CD4-positive, CD25-positive, alpha-beta regulatory T cell (primary cell): ENCODE results near the gene MAGI1. TPM values are rescaled to one million over a fixed set of nuclear protein-coding genes. Genes with fewer than 3 reads are reported as not detected.

Source experiments
- ATAC-seq, 2 donors: fragments of 150-1000 bp; cut with Tn5 transposase; one replicate each; pipeline ENCODE4 v1.10.0; 2021; ENCODE audit warnings: low read depth in 2 of 2, moderate number of reproducible peaks in 2 of 2, moderate library complexity in 1 of 2
- DNase-seq, 3 donors: peaks; one replicate each; pipeline versions ENCODE4 v3.0.0 to v3.0.0-alpha.2; 2012 to 2022; ENCODE audit warnings: mixed read lengths in 1 of 3
- H3K27ac ChIP-seq: one replicate; pipeline ENCODE4 v1.7.0; 2013; ENCODE audit warnings: mild to moderate bottlenecking, low read length; ENCODE audit not compliant: insufficient read depth, poor library complexity, severe bottlenecking
- H3K27me3 ChIP-seq: one replicate; pipeline ENCODE4 v1.7.0; 2013; ENCODE audit warnings: low read length; ENCODE audit not compliant: control insufficient read depth, insufficient read depth
- H3K36me3 ChIP-seq: one replicate; pipeline ENCODE4 v1.7.0; 2013; ENCODE audit warnings: mild to moderate bottlenecking, low read length, moderate library complexity; ENCODE audit not compliant: control insufficient read depth, insufficient read depth
- H3K4me1 ChIP-seq: 2 replicates; pipeline ENCODE4 v1.7.0; 2013; ENCODE audit warnings: mild to moderate bottlenecking, low read length; ENCODE audit not compliant: insufficient read depth, control insufficient read depth, poor library complexity, severe bottlenecking
- H3K4me3 ChIP-seq: one replicate; pipeline ENCODE4 v1.7.0; 2013; ENCODE audit warnings: low read depth, mild to moderate bottlenecking, low read length, moderate library complexity
- H3K9me3 ChIP-seq, 2 experiments: 1 replicate in 1 of 2; 2 replicates in 1 of 2; pipeline ENCODE4 v1.7.0; 2013; ENCODE audit warnings: low read length in 2 of 2, mild to moderate bottlenecking in 1 of 2, moderate library complexity in 1 of 2; ENCODE audit not compliant: control insufficient read depth in 2 of 2
- H3K27ac Mint-ChIP-seq, 3 donors: one replicate each; pipeline ENCODE4 v1.8.0; 2020 to 2022; ENCODE audit warnings: mild to moderate bottlenecking in 3 of 3, mixed read lengths in 3 of 3, moderate library complexity in 2 of 3
- H3K27me3 Mint-ChIP-seq: one replicate; pipeline ENCODE4 v1.8.0; 2022; ENCODE audit warnings: mild to moderate bottlenecking, mixed read lengths
- H3K36me3 Mint-ChIP-seq: one replicate; pipeline ENCODE4 v1.8.0; 2020; ENCODE audit warnings: mixed read lengths
- H3K4me1 Mint-ChIP-seq, 4 donors: one replicate each; pipeline ENCODE4 v1.8.0; 2020 to 2022; ENCODE audit warnings: mixed read lengths in 4 of 4, mild to moderate bottlenecking in 1 of 4
- H3K4me3 Mint-ChIP-seq, 4 donors: one replicate each; pipeline ENCODE4 v1.8.0; 2020 to 2022; ENCODE audit warnings: mild to moderate bottlenecking in 4 of 4, mixed read lengths in 4 of 4, moderate library complexity in 3 of 4
- H3K9me3 Mint-ChIP-seq, 7 donors: one replicate each; pipeline ENCODE4 v1.8.0; 2020 to 2022; ENCODE audit warnings: mixed read lengths in 7 of 7, mild to moderate bottlenecking in 3 of 7, moderate library complexity in 2 of 7
- polyA plus RNA-seq, 4 donors: library from polyadenylated mRNA; unstranded; fragments of 300-500 nt; fragmentation: Illumina TruSeq; gene quantifications; one replicate each; pipeline ENCODE4 v1.2.3, GENCODE V29; 2021
- total RNA-seq: library from RNA; stranded (reverse); gene quantifications from one replicate; pipeline ENCODE4 v1.2.3, GENCODE V29; 2022

Gene MAGI1
- total and polyA plus RNA-seq, 5 donors from 2014 or later = 0.10 to 0.44 (median 0.19) TPM; not detected in 1

- no peak overlapping the region for H3K27ac Mint-ChIP-seq
- Histone ChIP-seq H3K36me3 (no peaks in the 10 kb centered on the region), H3K9me3 (no peaks in the 10 kb centered on the region), H3K27me3 (peaks cover 4% of the 10 kb centered on the region), H3K4me3 (no peak overlapping the region), H3K4me1 (no peaks in the 10 kb centered on the region), H3K27ac (no peak overlapping the region)
- DNase-seq (peak in 1 of 3 donors; percentile 10), ATAC-seq (no peak)
- H3K9me3 Mint-ChIP-seq = peaks cover 0 to 3% (median 0%) of the 10 kb centered on the region in 7 donors
- peak overlapping the region; percentile 58 to 92 (median 84) for H3K4me3 Mint-ChIP-seq
- peaks cover 63% of the 10 kb centered on the region for H3K27me3 Mint-ChIP-seq
- no peaks in the 10 kb centered on the region for H3K36me3 Mint-ChIP-seq
- peaks cover 0 to 22% (median 5%) of the 10 kb centered on the region in 4 donors for H3K4me1 Mint-ChIP-seq
Measured at GRCh38 chr3:66037986-66038369, 740 bp downstream of the MAGI1 start.

DNA sequence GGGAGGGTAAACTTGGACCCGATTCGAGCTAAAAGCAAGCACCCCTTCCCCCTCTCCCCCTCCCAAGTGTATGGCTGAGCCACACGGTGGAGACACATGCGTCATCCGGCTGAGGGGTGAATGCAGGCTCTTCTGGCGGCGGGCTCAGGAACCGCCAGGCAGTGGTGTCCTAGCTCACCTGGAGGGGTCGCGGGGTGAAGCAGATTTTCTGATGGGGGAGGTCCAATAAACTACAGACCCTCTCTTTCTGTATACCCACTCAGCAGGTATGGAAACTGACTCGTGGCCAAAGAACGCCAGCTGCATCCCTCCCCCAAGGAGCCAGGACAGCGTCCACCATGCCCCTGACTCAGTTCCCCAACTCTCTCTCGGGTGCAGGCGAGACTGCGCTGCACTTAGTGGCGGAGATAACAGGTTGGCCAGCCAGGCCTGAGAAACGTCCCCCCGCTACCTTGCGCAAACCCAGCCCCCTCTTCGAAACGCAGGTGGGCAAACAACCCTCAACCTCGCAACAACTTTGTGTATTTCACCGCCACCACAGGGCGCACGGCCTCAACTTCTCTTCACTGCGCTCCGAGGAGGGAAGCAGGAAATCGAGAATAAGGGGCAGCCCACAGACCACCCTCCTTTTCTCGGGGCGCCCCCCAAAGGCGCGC, 1.3 kb downstream of the MAGI1 start:
- no peaks in the 10 kb centered on the region for H3K36me3 ChIP-seq
- H3K4me3 ChIP-seq = no peak overlapping the region
- Mint-ChIP-seq H3K9me3 (peaks cover 0 to 3% (median 0%) of the 10 kb centered on the region in 7 donors), H3K4me1 (peaks cover 0 to 22% (median 5%) of the 10 kb centered on the region in 4 donors), H3K27ac (no peak overlapping the region), H3K36me3 (no peaks in the 10 kb centered on the region), H3K27me3 (peaks cover 58% of the 10 kb centered on the region), H3K4me3 (peak overlapping the region in 3 of 4 donors; percentile 35 to 66 (median 58))
- no peaks in the 10 kb centered on the region for H3K4me1 ChIP-seq
- DNase-seq (peak in 1 of 3 donors; percentile 13), ATAC-seq (no peak)
- no peaks in the 10 kb centered on the region for H3K9me3 ChIP-seq
- no peak overlapping the region for H3K27ac ChIP-seq
- H3K27me3 ChIP-seq = peaks cover 4% of the 10 kb centered on the region

GRCh38 chr3:66036586-66037148, 2.1 kb downstream of the MAGI1 start:
- H3K27ac ChIP-seq = no peak overlapping the region
- H3K4me3 ChIP-seq = no peak overlapping the region
- Mint-ChIP-seq H3K27me3 (peaks cover 55% of the 10 kb centered on the region), H3K36me3 (no peaks in the 10 kb centered on the region), H3K4me1 (peaks cover 0 to 22% (median 5%) of the 10 kb centered on the region in 4 donors), H3K9me3 (peaks cover 0 to 3% (median 0%) of the 10 kb centered on the region in 7 donors), H3K27ac (no peak overlapping the region), H3K4me3 (peak overlapping the region in 3 of 4 donors; percentile 35 to 66 (median 58))
- ATAC-seq = no peak
- H3K27me3 ChIP-seq = peaks cover 4% of the 10 kb centered on the region
- DNase-seq = no peak
- no peaks in the 10 kb centered on the region for H3K4me1 ChIP-seq
- H3K36me3 ChIP-seq = no peaks in the 10 kb centered on the region
- no peaks in the 10 kb centered on the region for H3K9me3 ChIP-seq

- H3K4me1 ChIP-seq = no peaks in the 10 kb centered on the region
- H3K9me3 ChIP-seq = no peaks in the 10 kb centered on the region
- H3K4me3 ChIP-seq = no peak overlapping the region
- ATAC-seq = no peak
- Mint-ChIP-seq H3K9me3 (peaks cover 0 to 3% (median 0%) of the 10 kb centered on the region in 7 donors), H3K27ac (no peak overlapping the region), H3K27me3 (peaks cover 48% of the 10 kb centered on the region), H3K36me3 (no peaks in the 10 kb centered on the region), H3K4me3 (peak overlapping the region in 1 of 4 donors; percentile 28), H3K4me1 (peaks cover 0 to 22% (median 5%) of the 10 kb centered on the region in 4 donors)
- peaks cover 4% of the 10 kb centered on the region for H3K27me3 ChIP-seq
- DNase-seq = no peak
- no peaks in the 10 kb centered on the region for H3K36me3 ChIP-seq
- no peak overlapping the region for H3K27ac ChIP-seq
Measured at GRCh38 chr3:66035763-66036477, 2.8 kb downstream of the MAGI1 start.

GRCh38 chr3:66033241-66034138, 5.2 kb downstream of the MAGI1 start:
- Histone ChIP-seq H3K27ac (no peak overlapping the region), H3K36me3 (no peaks in the 10 kb centered on the region), H3K4me3 (no peak overlapping the region), H3K9me3 (no peaks in the 10 kb centered on the region), H3K4me1 (no peaks in the 10 kb centered on the region), H3K27me3 (peaks cover 2% of the 10 kb centered on the region)
- Mint-ChIP-seq H3K27ac (no peak overlapping the region), H3K36me3 (no peaks in the 10 kb centered on the region), H3K4me1 (peaks cover 0 to 16% (median 3%) of the 10 kb centered on the region in 4 donors), H3K27me3 (peaks cover 33% of the 10 kb centered on the region), H3K4me3 (no peak overlapping the region), H3K9me3 (peaks cover 0 to 3% (median 0%) of the 10 kb centered on the region in 7 donors)
- ATAC-seq = no peak
- DNase-seq = no peak

DNA sequence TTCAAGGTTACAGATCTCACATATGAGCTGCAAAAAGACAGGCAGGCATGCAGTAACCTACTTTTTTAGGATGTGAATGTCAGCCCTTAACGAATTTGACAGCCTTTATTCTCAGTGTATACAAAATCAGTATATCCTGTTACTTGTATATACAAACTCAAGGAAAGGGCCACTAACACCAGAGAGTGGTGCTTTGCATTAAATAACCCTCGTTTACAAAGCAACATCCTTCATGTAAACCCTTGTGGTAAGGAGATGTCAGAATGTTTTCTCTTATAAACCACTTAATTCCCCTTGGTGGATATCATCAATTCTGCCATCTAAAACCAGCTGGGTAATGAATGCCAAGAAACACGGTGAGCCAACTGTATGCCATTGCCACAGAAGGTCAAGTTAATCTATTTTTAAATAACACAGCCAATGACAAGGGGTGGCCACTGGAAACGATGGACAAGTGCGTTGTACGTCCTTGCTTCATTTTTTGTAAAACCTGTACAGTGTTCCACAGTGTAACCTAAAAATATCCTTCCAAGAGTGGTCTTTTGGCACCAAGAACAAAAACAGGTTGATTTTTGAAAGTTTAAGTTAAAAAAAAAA, 7.5 kb downstream of the MAGI1 start:
- H3K27ac ChIP-seq = no peak overlapping the region
- H3K27me3 ChIP-seq = peaks cover 2% of the 10 kb centered on the region
- H3K36me3 Mint-ChIP-seq = no peaks in the 10 kb centered on the region
- peaks cover 0 to 7% (median 0%) of the 10 kb centered on the region in 7 donors for H3K9me3 Mint-ChIP-seq
- no peaks in the 10 kb centered on the region for H3K4me1 Mint-ChIP-seq
- H3K4me1 ChIP-seq = no peaks in the 10 kb centered on the region
- no peak overlapping the region for H3K27ac Mint-ChIP-seq
- no peak for DNase-seq
- H3K4me3 ChIP-seq = no peak overlapping the region
- H3K27me3 Mint-ChIP-seq = peaks cover 10% of the 10 kb centered on the region
- ATAC-seq = no peak
- no peaks in the 10 kb centered on the region for H3K9me3 ChIP-seq
- H3K36me3 ChIP-seq = no peaks in the 10 kb centered on the region
- no peak overlapping the region for H3K4me3 Mint-ChIP-seq

- no peak for ATAC-seq
- no peaks in the 10 kb centered on the region for H3K27me3 ChIP-seq
Measured at GRCh38 chr3:66029443-66029842, 9.3 kb downstream of the MAGI1 start.

More at GRCh38 chr3:66029443-66029842, 9.3 kb downstream of the MAGI1 start:
- H3K36me3 ChIP-seq = no peaks in the 10 kb centered on the region
- no peaks in the 10 kb centered on the region for H3K9me3 ChIP-seq
- H3K27me3 Mint-ChIP-seq = peaks cover 4% of the 10 kb centered on the region
- H3K4me1 Mint-ChIP-seq = no peaks in the 10 kb centered on the region
- H3K27ac Mint-ChIP-seq = no peak overlapping the region
- H3K9me3 Mint-ChIP-seq = peaks cover 0 to 4% (median 0%) of the 10 kb centered on the region in 7 donors
- H3K27ac ChIP-seq = no peak overlapping the region
- H3K36me3 Mint-ChIP-seq = no peaks in the 10 kb centered on the region
- H3K4me1 ChIP-seq = no peaks in the 10 kb centered on the region
- H3K4me3 ChIP-seq = no peak overlapping the region
- no peak for DNase-seq
- H3K4me3 Mint-ChIP-seq = no peak overlapping the region
